IMR-90 (cell line): ENCODE results near the gene NCKAP5. TPM values are rescaled to one million over a fixed set of nuclear protein-coding genes. Genes with fewer than 3 reads are reported as not detected.

ENCODE experiments used
- ATAC-seq: fragments of 200-7000 bp; cut with Tn5 transposase; 2 replicates; pipeline ENCODE4 v1.9.1; 2020; ENCODE audit warnings: low read depth, mild to moderate bottlenecking, moderate library complexity
- BruUV-seq: library from RNA; stranded (reverse); fragments of 400-500 nt; replicated peaks from 2 replicates; lab custom pipeline; 2021; lab: Mats Ljungman, UMichigan
- CTCF ChIA-PET: fragments of 300-600 bp; formaldehyde crosslinking; extraction: SDS; loops from one replicate; lab custom pipeline; 2021; ENCODE audit warnings: antibody characterized with exemption; lab: Yijun Ruan, JAX
- POLR2A ChIA-PET: fragments of 300-600 bp; sonication (Branson Sonifier 250); formaldehyde crosslinking; loops from one replicate; lab custom pipeline; 2022; ENCODE audit warnings: antibody characterized with exemption; ENCODE audit not compliant: unreplicated experiment; lab: Charles Lee
- DNase-seq: peaks from one replicate; pipeline ENCODE4 v3.0.0; 2013
- H2AFZ ChIP-seq: replicated peaks from 2 replicates; pipeline ENCODE3; 2013; ENCODE audit warnings: low read length, mild to moderate bottlenecking; ENCODE audit not compliant: poor library complexity
- H2AK5ac ChIP-seq: 2 replicates; pipeline ENCODE4 v1.6.1; 2013; ENCODE audit warnings: low read depth, low read length, inconsistent platforms
- H2AK9ac ChIP-seq: replicated peaks from 2 replicates; pipeline ENCODE3; 2013; ENCODE audit warnings: mild to moderate bottlenecking, low read depth, low read length, moderate library complexity; ENCODE audit not compliant: poor library complexity
- H2BK120ac ChIP-seq: 2 replicates; pipeline ENCODE4 v1.6.1; 2013; ENCODE audit warnings: low read depth, low read length, inconsistent platforms
- H2BK15ac ChIP-seq: 3 replicates; pipeline ENCODE4 v1.6.1; 2013; ENCODE audit warnings: low read depth, low read length, inconsistent platforms
- H2BK20ac ChIP-seq: 2 replicates; pipeline ENCODE4 v1.6.1; 2013; ENCODE audit warnings: low read depth, mild to moderate bottlenecking, inconsistent platforms, low read length, moderate library complexity
- H2BK5ac ChIP-seq: 2 replicates; pipeline ENCODE4 v1.6.1; 2013; ENCODE audit warnings: mild to moderate bottlenecking, low read depth, low read length, inconsistent platforms; ENCODE audit not compliant: poor library complexity, severe bottlenecking
- H3K14ac ChIP-seq: replicated peaks from 2 replicates; pipeline ENCODE4 v1.6.1; 2013; ENCODE audit warnings: low read depth, low read length, inconsistent platforms
- H3K18ac ChIP-seq: 2 replicates; pipeline ENCODE4 v1.6.1; 2013; ENCODE audit warnings: low read depth, low read length, control low read depth
- H3K23ac ChIP-seq: 2 replicates; pipeline ENCODE4 v1.6.1; 2013; ENCODE audit warnings: low read depth, low read length, inconsistent platforms
- H3K27ac ChIP-seq: 2 replicates; pipeline ENCODE4 v1.5.1; 2013; ENCODE audit warnings: mild to moderate bottlenecking, control low read depth, low read length; ENCODE audit not compliant: insufficient read depth
- H3K27me3 ChIP-seq: 2 replicates; pipeline ENCODE4 v1.6.1; 2013; ENCODE audit warnings: low read length; ENCODE audit not compliant: control insufficient read depth, insufficient read depth
- H3K36me3 ChIP-seq: 2 replicates; pipeline ENCODE4 v1.6.1; 2013; ENCODE audit warnings: low read length, mixed read lengths; ENCODE audit not compliant: control insufficient read depth, insufficient read depth
- H3K4ac ChIP-seq: 2 replicates; pipeline ENCODE4 v1.6.1; 2013; ENCODE audit warnings: low read depth, low read length, inconsistent platforms
- H3K4me1 ChIP-seq: 2 replicates; pipeline ENCODE4 v1.6.1; 2013; ENCODE audit warnings: low read length, mixed read lengths; ENCODE audit not compliant: control insufficient read depth, insufficient read depth
- H3K4me2 ChIP-seq: 2 replicates; pipeline ENCODE4 v1.6.1; 2013; ENCODE audit warnings: low read depth, mild to moderate bottlenecking, control low read depth, low read length, moderate library complexity
- H3K4me3 ChIP-seq: 2 replicates; pipeline ENCODE4 v1.5.1; 2013; ENCODE audit warnings: low read depth, mild to moderate bottlenecking, control low read depth, low read length, moderate library complexity; ENCODE audit not compliant: insufficient read depth
- H3K56ac ChIP-seq: 2 replicates; pipeline ENCODE4 v1.6.1; 2013; ENCODE audit warnings: low read length, inconsistent platforms; ENCODE audit not compliant: insufficient read depth; ENCODE audit errors: extremely low read depth
- H3K79me1 ChIP-seq, 2 experiments: 2 replicates each; pipeline ENCODE4 v1.6.1; 2013; ENCODE audit warnings: low read length in 2 of 2, inconsistent platforms in 1 of 2, low read depth in 1 of 2
- H3K9ac ChIP-seq: 2 replicates; pipeline ENCODE4 v1.6.1; 2013; ENCODE audit warnings: low read depth, low read length, control low read depth
- H3K9me1 ChIP-seq: 2 replicates; pipeline ENCODE4 v1.6.1; 2013; ENCODE audit warnings: low read length, inconsistent platforms; ENCODE audit not compliant: insufficient read depth
- H3K9me3 ChIP-seq: 2 replicates; pipeline ENCODE4 v1.6.1; 2013; ENCODE audit warnings: low read length; ENCODE audit not compliant: control insufficient read depth, insufficient read depth
- H4K20me1 ChIP-seq: 2 replicates; pipeline ENCODE4 v1.6.1; 2013; ENCODE audit warnings: low read length, inconsistent platforms; ENCODE audit not compliant: insufficient read depth
- H4K5ac ChIP-seq: 2 replicates; pipeline ENCODE4 v1.6.1; 2013; ENCODE audit warnings: mild to moderate bottlenecking, low read depth, low read length, control low read depth
- H4K8ac ChIP-seq, 2 experiments: 2 replicates each; pipeline ENCODE4 v1.6.1; 2013; ENCODE audit warnings: low read depth in 2 of 2, low read length in 2 of 2, control low read depth in 1 of 2, inconsistent platforms in 1 of 2
- H4K91ac ChIP-seq: 2 replicates; pipeline ENCODE4 v1.6.1; 2013; ENCODE audit warnings: low read depth, low read length, inconsistent platforms; ENCODE audit not compliant: insufficient read depth
- CHD1 ChIP-seq: IDR thresholded peaks from 2 replicates; pipeline ENCODE4 v1.6.1; 2012; ENCODE audit warnings: low read depth, low read length, improper control_type of control experiment
- MAFK ChIP-seq: IDR thresholded peaks from 2 replicates; pipeline ENCODE4 v1.6.1; 2012; ENCODE audit warnings: low read depth, low read length, improper control_type of control experiment
- NFE2L2 ChIP-seq: fragments of 150-350 bp; IDR thresholded peaks from 2 replicates; pipeline ENCODE4 v1.6.1; 2016; ENCODE audit warnings: low read depth, mild to moderate bottlenecking, low read length
- POLR2A ChIP-seq: IDR thresholded peaks from 2 replicates; pipeline ENCODE4 v1.6.1; 2012; ENCODE audit warnings: mild to moderate bottlenecking, low read depth, low read length
- RAD21 ChIP-seq: IDR thresholded peaks from 2 replicates; pipeline ENCODE4 v1.6.1; 2012; ENCODE audit warnings: low read length, improper control_type of control experiment
- RCOR1 ChIP-seq: IDR thresholded peaks from 2 replicates; pipeline ENCODE4 v1.6.1; 2012; ENCODE audit warnings: mild to moderate bottlenecking, low read length, improper control_type of control experiment; ENCODE audit not compliant: insufficient replicate concordance
- WGBS, 2 experiments: methylation state at CpG; one replicate each; pipeline versions ENCODE4 v1.1.5 to v1.1.7; 2013; ENCODE audit warnings: missing lambda C conversion rate in 2 of 2; ENCODE audit not compliant: insufficient read length in 1 of 2; ENCODE audit errors: extremely low coverage in 2 of 2; 5-methylcytosine and 5-hydroxymethylcytosine counted together
- dilution Hi-C: fragments of 300-500 bp; cut with HindIII; formaldehyde crosslinking; loops from one replicate; pipeline ENCODE4 v1.14.3; 2018; ENCODE audit warnings: low sequenced_read_pairs; ENCODE audit not compliant: unreplicated experiment
- in situ Hi-C: fragments of 300-500 bp; cut with MboI; formaldehyde crosslinking; loops from 3 replicates; pipeline ENCODE4 v1.14.3; 2019; ENCODE audit warnings: low sequenced_read_pairs, inconsistent platforms, mixed read lengths
- intact Hi-C: fragments of 100-400 bp; cut with micrococcal nuclease; formaldehyde crosslinking; loops from 2 replicates; pipeline ENCODE4 v1.10.0; 2022
- polyA plus RNA-seq, 3 experiments: library from polyadenylated mRNA; depleted of rRNA; stranded (reverse); fragments of >200 nt; gene quantifications; 2 replicates each; pipeline ENCODE4 v1.2.3, GENCODE V29; 2012; ENCODE audit warnings: low replicate concordance in 1 of 3
- total RNA-seq: library from RNA; depleted of rRNA; stranded (reverse); fragments of >200 nt; gene quantifications from 2 replicates; pipeline ENCODE4 v1.2.3, GENCODE V29; 2012
- TF ChIP-seq, protein P1 (sequence below): fragments of 150-350 bp; IDR thresholded peaks from 2 replicates; pipeline ENCODE4 v1.6.1; 2017; ENCODE audit warnings: mild to moderate bottlenecking, antibody characterized with exemption, low read length, low read depth

Gene NCKAP5
- total and polyA plus RNA-seq, 2 of the 4 experiments (the other 2 are of a cell fraction): 2.7 to 3.9 TPM

DNA sequence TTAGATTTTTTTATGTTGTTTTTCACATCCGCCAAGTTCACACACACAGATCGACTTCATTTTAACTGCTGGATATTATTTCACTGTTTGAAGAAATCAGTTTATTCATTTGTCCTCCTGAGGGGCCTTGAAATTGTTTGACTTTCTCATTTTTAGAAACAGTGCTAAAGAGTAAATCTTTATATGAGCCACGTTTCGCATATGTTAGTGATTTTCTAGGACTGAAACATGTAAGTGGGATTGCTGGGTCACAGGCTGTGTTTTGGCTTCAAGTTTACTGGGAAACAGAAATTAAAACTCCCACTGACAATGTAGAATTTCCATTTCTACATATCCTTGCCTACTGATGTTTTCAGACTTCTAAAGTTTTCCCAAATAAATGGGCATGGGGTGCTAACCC is 363.8 kb downstream of the NCKAP5 start:
- BruUV-seq: no TSS peak
- H4K5ac ChIP-seq: no peak overlapping the region
- H2AFZ ChIP-seq: no peak overlapping the region
- H3K4me1 ChIP-seq: peaks cover 2% of the 10 kb centered on the region; the same call in 1 of the 2 replicates
- no peak overlapping the region for H3K4me2 ChIP-seq
- no peaks in the 10 kb centered on the region for H3K27me3 ChIP-seq
- H3K9me3 ChIP-seq: peaks cover 2% of the 10 kb centered on the region
- no peak overlapping the region for H4K8ac ChIP-seq
- no peak overlapping the region for H2BK5ac ChIP-seq
- dilution Hi-C loops (no loop called here), intact Hi-C loops (no loop called here), in situ Hi-C loops (no loop called here)
- no peak overlapping the region for H3K4me3 ChIP-seq
- ATAC-seq (no peak), DNase-seq (no peak)
- no peak overlapping the region for H4K91ac ChIP-seq
- H3K18ac ChIP-seq: no peak overlapping the region
- no peak overlapping the region for H3K14ac ChIP-seq
- no CpG with 5 or more reads among the region's 4 CpGs for WGBS, 2 experiments
- no peak for TF ChIP-seq NFE2L2
- TF ChIP-seq, protein P1, sequence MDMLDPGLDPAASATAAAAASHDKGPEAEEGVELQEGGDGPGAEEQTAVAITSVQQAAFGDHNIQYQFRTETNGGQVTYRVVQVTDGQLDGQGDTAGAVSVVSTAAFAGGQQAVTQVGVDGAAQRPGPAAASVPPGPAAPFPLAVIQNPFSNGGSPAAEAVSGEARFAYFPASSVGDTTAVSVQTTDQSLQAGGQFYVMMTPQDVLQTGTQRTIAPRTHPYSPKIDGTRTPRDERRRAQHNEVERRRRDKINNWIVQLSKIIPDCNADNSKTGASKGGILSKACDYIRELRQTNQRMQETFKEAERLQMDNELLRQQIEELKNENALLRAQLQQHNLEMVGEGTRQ: no peak
- no peak for TF ChIP-seq MAFK
- TF ChIP-seq POLR2A: no peak
- no peak for TF ChIP-seq CHD1
- TF ChIP-seq RAD21: no peak
- no peak for TF ChIP-seq RCOR1
- H2BK20ac ChIP-seq: no peak overlapping the region
- no peaks in the 10 kb centered on the region for H4K20me1 ChIP-seq
- H3K27ac ChIP-seq: no peak overlapping the region
- H2BK120ac ChIP-seq: no peak overlapping the region
- no peak overlapping the region for H2BK15ac ChIP-seq
- H2AK5ac ChIP-seq: no peak overlapping the region
- peaks cover 15% of the 10 kb centered on the region in 2 experiments; a peak in 3 of 4 replicates for H3K79me1 ChIP-seq
- H3K9ac ChIP-seq: no peak overlapping the region
- no peaks in the 10 kb centered on the region for H3K9me1 ChIP-seq
- ChIA-PET POLR2A (no interaction called here), CTCF (no interaction called here)
- no peak overlapping the region for H3K56ac ChIP-seq
- H3K36me3 ChIP-seq: peaks cover 8% of the 10 kb centered on the region; the same call in 1 of the 2 replicates
- no peak overlapping the region for H2AK9ac ChIP-seq
- H3K4ac ChIP-seq: no peak overlapping the region
- no peak overlapping the region for H3K23ac ChIP-seq
